GM21367 (cell line): ENCODE measurements around the gene TCEAL1.

Source experiments
- ATAC-seq: cut with Tn5 transposase; IDR thresholded peaks from one replicate; pipeline ENCODE4 v1.9.1; 2021; ENCODE audit not compliant: unreplicated experiment

TCEAL1 gene

GRCh38 chrX:103674531-103675454, 46.0 kb downstream of the TCEAL1 start:
- ATAC-seq = no peak

- ATAC-seq = no peak
Observed at GRCh38 chrX:103678199-103678993, 49.6 kb downstream of the TCEAL1 start.
